B cell (primary cell): ENCODE measurements around the gene GPR18.

Source experiments
- CTCF ChIP-seq: fragments of 200-600 bp; IDR thresholded peaks from one replicate; pipeline ENCODE4 v1.8.0; 2022; ENCODE audit warnings: antibody characterized with exemption, mild to moderate bottlenecking
- EZH2 ChIP-seq: IDR thresholded peaks from 2 replicates; pipeline ENCODE4 v1.6.1; 2012; ENCODE audit warnings: borderline replicate concordance, low read depth, mild to moderate bottlenecking, moderate library complexity, low read length; ENCODE audit not compliant: insufficient read depth, poor library complexity, severe bottlenecking

- TF ChIP-seq EZH2 (no peak), CTCF (no peak)
Measured at GRCh38 chr13:99271249-99271648, 13.1 kb upstream of the GPR18 start.
